ENCODE measurements around the gene LCNL1.
A peak's percentile ranks its signal among the peaks of the same experiment; 100 is the strongest.

Gene LCNL1

DNA sequence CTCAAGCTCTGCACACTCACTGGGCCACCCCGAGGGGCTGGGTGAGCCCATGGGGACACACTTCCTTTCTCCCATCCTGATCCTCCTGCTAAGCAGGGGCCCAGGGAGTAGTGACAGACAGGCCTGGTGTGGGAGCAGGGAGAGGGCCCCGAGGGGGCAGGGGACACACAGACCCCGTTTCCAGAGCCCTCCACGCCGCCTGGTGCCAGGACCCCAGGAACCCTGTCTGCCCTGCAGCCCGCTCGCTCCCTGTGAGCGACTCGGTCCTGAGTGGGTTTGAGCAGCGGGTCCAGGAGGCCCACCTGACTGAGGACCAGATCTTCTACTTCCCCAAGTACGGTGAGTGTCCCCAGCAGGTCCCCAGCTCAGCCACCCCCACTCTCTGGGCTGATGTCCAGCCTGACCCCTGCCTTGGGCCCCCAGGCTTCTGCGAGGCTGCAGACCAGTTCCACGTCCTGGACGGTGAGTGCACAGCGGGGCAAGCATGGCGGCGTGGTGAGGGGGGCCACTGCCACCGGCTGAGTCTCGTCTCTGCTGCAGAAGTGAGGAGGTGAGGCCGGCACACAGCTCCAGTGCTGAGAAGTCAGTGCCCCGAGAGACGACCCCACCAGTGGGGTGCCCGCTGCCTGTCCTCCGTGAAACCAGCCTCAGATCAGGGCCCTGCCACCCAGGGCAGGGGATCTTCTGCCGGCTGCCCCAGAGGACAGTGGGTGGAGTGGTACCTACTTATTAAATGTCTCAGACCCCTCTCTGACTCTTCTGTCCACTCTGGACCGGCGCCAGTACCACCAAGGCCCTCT is 36.4 kb upstream of the LCNL1 start:
- TF ChIP-seq, protein P1, sequence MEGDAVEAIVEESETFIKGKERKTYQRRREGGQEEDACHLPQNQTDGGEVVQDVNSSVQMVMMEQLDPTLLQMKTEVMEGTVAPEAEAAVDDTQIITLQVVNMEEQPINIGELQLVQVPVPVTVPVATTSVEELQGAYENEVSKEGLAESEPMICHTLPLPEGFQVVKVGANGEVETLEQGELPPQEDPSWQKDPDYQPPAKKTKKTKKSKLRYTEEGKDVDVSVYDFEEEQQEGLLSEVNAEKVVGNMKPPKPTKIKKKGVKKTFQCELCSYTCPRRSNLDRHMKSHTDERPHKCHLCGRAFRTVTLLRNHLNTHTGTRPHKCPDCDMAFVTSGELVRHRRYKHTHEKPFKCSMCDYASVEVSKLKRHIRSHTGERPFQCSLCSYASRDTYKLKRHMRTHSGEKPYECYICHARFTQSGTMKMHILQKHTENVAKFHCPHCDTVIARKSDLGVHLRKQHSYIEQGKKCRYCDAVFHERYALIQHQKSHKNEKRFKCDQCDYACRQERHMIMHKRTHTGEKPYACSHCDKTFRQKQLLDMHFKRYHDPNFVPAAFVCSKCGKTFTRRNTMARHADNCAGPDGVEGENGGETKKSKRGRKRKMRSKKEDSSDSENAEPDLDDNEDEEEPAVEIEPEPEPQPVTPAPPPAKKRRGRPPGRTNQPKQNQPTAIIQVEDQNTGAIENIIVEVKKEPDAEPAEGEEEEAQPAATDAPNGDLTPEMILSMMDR (IDR thresholded peaks at IDR 0.05; ENCODE audit: unreplicated experiment in 3 of 3), result no peak

DNA sequence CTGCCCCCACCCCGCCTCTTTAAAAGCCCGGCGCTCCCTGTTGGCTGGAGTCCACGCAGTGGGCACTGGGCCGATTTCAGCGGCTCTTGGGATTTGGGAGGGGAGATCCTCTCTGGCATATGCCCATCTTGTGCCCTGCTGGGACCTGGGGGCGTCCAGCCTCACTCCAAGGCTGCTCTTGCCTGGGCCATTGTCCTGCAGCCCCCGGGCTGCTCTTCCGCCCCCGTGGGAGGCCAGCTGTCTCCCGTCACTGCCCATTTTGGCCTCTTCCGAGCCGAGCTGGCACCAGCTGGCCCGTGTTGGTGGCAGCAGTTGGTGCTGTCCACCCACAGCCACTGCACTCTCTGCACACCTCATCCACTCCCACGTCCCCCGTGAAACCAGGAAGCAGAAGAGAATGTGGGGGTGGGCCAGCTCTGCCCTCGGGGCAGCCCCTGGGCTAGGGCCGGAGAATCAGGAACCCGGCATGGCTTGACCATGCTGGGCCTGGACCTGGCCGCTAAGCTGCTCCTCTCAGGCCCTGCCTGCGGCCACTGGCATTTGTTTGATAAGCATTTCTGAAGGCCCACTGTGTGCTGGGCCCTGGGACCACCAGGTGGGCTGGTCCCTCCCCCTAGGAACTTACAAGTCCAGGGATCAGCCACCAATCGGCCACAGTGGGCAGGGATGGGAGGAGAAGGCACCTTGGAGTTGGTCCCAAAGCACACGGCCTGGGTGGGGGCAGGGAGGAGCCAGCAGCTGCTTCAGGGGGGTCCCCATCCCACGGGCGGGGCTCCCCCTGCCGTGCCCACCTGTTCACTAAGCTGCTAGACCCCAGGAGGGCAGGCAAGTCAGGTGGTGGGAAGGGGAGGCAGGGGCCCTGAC is 35.5 kb upstream of the LCNL1 start:
- peak overlapping the region in 2 of 3 experiments; percentile 61 to 64 for H3K27ac Mint-ChIP-seq
- no peaks in the 10 kb centered on the region for H3K9me3 Mint-ChIP-seq
- TF ChIP-seq, protein P1 (IDR thresholded peaks at IDR 0.05; ENCODE audit: unreplicated experiment in 3 of 3), result no peak

More for the DNA sequence above, 36.4 kb upstream of the LCNL1 start:
- peaks cover 4% of the 10 kb centered on the region for H3K36me3 Mint-ChIP-seq (ENCODE audit: low read depth)
- H3K4me1 Mint-ChIP-seq, result peaks cover 9% of the 10 kb centered on the region
- H3K27me3 Mint-ChIP-seq (ENCODE audit: low read depth), result peaks cover 4% of the 10 kb centered on the region
- no peaks in the 10 kb centered on the region for H3K9me3 Mint-ChIP-seq
- H3K27ac Mint-ChIP-seq, result no peak overlapping the region
- no peak overlapping the region for H3K4me3 Mint-ChIP-seq

DNA sequence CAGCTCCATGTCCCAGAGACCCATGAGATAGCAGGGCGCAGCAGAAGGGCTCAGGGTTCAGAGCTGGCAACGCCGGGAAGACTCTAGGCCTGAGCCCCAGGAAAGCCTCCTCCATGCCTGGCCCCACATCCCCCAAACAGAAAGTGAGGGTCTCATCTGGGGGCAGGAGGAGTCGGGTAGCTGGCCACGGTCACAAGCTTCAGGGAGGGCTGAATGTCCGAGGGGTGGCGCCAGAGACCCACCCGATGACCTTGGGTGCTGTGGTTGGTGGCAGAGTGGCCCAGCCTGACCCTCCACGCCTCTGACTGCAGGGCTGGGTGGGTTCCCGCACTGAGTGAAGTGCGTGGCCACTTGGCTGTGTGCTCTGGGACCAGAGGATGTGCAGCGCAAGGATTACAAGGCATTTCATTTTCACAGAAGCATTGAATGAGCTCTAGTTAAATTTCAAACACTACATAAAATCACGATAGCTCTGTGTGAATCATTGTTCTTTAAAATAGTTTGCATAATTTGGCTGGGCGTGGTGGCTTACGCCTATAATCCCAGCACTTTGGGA is 34.8 kb upstream of the LCNL1 start:
- H3K27ac Mint-ChIP-seq, result peak overlapping the region in 2 of 3 experiments; percentile 70 to 77
- H3K4me3 Mint-ChIP-seq, result peak overlapping the region; percentile 72 to 80 (median 78)
- no peaks in the 10 kb centered on the region for H3K9me3 Mint-ChIP-seq
- H3K4me1 Mint-ChIP-seq, result peaks cover 9% of the 10 kb centered on the region
- no peaks in the 10 kb centered on the region for H3K36me3 Mint-ChIP-seq (ENCODE audit: low read depth)
- peaks cover 4% of the 10 kb centered on the region for H3K27me3 Mint-ChIP-seq (ENCODE audit: low read depth)
- TF ChIP-seq, protein P1 (IDR thresholded peaks at IDR 0.05; ENCODE audit: unreplicated experiment in 3 of 3), result peak; percentile 24 to 47 (median 44)

More for the DNA sequence above, 35.5 kb upstream of the LCNL1 start:
- Mint-ChIP-seq H3K4me3 (peak overlapping the region; percentile 50 to 76 (median 60)), H3K27me3 (ENCODE audit: low read depth) (peaks cover 4% of the 10 kb centered on the region), H3K36me3 (ENCODE audit: low read depth) (no peaks in the 10 kb centered on the region), H3K4me1 (peaks cover 9% of the 10 kb centered on the region)

DNA sequence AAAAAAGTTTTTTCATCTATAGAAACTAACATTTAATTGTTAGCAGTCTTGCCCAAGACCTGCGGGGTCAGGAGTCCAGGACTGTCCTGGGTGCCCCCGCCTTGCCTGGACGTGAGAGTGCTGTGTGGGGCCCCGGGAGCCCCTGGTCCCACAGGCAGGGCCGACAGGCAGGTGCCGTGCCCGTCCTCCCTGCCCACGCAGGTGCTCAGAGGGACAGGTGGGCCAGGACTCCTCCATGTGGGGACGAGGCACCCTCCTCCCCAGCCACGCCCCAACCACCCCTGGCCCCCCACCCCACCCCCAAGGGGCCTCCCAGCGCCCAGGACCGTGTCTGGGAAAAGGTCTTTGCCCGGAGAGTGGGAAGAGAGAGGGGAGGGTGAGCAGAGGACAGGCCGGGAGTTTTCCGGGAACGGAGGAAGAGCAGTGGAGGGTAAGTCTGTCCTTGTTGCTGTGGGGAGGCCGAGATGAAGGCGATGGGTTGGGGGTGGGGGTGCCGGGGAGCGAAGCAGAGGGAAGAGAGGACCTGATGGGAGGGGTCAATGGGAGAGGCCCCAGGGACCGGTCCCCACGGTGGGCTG is 33.5 kb upstream of the LCNL1 start:
- Mint-ChIP-seq H3K4me1 (peaks cover 9% of the 10 kb centered on the region), H3K4me3 (peak overlapping the region; percentile 78 to 83 (median 80)), H3K27ac (peak overlapping the region in 2 of 3 experiments; percentile 79 to 94), H3K9me3 (no peaks in the 10 kb centered on the region), H3K36me3 (ENCODE audit: low read depth) (no peaks in the 10 kb centered on the region), H3K27me3 (ENCODE audit: low read depth) (peaks cover 4% of the 10 kb centered on the region)
- TF ChIP-seq, protein P1 (IDR thresholded peaks at IDR 0.05; ENCODE audit: unreplicated experiment in 3 of 3), result no peak

DNA sequence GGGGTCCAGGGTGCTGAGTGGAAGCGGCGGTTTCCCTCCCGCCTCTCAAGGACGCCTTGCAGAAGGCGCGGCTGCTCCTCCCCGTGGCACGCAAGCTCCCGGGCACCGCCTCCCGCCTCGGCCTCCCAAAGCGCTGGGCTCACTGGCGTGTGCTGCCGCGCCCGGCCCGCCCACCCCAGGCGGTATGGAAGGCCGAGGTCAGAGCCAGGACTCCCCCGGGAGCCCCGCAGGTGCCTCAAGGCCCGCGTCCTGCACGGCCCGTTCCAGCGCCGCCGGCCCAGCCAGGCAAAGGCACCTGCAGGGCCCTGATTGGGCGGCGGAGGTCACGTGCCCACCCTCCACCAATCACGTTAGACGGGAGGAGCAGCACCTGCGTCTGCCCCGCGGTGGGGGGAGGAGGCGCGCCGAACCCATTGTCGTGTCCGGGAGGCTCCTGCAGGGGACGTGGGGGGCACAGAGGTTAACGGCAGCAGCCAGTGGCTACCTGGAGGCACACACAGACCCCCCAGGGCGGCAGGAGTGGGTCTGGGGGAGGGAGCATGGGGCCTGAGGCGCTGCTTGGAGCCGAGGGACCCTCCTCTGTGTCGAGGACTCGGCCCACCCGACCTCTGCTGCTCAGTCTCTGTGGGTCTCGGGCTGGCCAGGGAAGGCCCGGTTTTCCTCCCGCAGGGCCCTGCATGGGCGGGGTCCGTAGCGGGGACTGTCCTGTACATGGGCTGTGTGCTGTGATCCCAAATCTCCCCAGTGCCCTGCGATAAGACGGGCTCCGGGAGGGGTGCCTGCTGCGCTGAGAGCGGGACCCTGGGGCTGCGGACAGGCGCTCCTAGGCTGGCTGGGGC is 32.8 kb upstream of the LCNL1 start:
- TF ChIP-seq, protein P1 (IDR thresholded peaks at IDR 0.05; ENCODE audit: unreplicated experiment in 3 of 3), result peak in 2 of 3 experiments; percentile 14 to 25
- H3K27me3 Mint-ChIP-seq (ENCODE audit: low read depth), result peaks cover 4% of the 10 kb centered on the region
- no peaks in the 10 kb centered on the region for H3K36me3 Mint-ChIP-seq (ENCODE audit: low read depth)
- H3K4me3 Mint-ChIP-seq, result peak overlapping the region; percentile 80 to 83 (median 81)
- no peaks in the 10 kb centered on the region for H3K9me3 Mint-ChIP-seq
- H3K27ac Mint-ChIP-seq, result peak overlapping the region; percentile 64 to 94 (median 87)
- H3K4me1 Mint-ChIP-seq, result peaks cover 9% of the 10 kb centered on the region
